Ascending aorta (tissue), 2 donors: ENCODE results near the gene PADI2. TPM values are rescaled to one million over a fixed set of nuclear protein-coding genes. Genes with fewer than 3 reads are reported as not detected.

Source experiments
- DNase-seq, 2 donors: peaks; one replicate each; pipeline ENCODE4 v3.0.0-alpha.2; 2019; ENCODE audit warnings: low spot score in 2 of 2
- H3K27ac ChIP-seq, 2 donors: fragments of 200-600 bp; sonication (generic); one replicate each; pipeline ENCODE4 v1.5.1; 2016 to 2017; ENCODE audit warnings: mild to moderate bottlenecking in 1 of 2
- H3K27me3 ChIP-seq: fragments of 200-600 bp; sonication (generic); one replicate; pipeline ENCODE4 v1.5.1; 2017
- H3K36me3 ChIP-seq, 2 donors: fragments of 200-600 bp; sonication (generic); one replicate each; pipeline ENCODE4 v1.5.1; 2016
- H3K4me1 ChIP-seq, 2 donors: fragments of 200-600 bp; sonication (generic); one replicate each; pipeline ENCODE4 v1.5.1; 2016 to 2017; ENCODE audit warnings: mild to moderate bottlenecking in 1 of 2
- H3K4me3 ChIP-seq, 2 donors: fragments of 200-600 bp; sonication (generic); one replicate each; pipeline ENCODE4 v1.5.1; 2016 to 2017; ENCODE audit warnings: mild to moderate bottlenecking in 1 of 2
- H3K9me3 ChIP-seq, 2 donors: fragments of 200-600 bp; sonication (generic); one replicate each; pipeline ENCODE4 v1.5.1; 2016
- CTCF ChIP-seq, 3 experiments: fragments of 200-600 bp in 2 of 3; fragments of 450-650 bp in 1 of 3; sonication (generic) in 2 of 3; IDR thresholded peaks; one replicate each; pipeline ENCODE4 v1.5.1; 2016 to 2019; ENCODE audit warnings: antibody characterized with exemption in 3 of 3, mild to moderate bottlenecking in 1 of 3, moderate library complexity in 1 of 3
- intact Hi-C: fragments of 100-400 bp; cut with DNase I; formaldehyde crosslinking; loops from one replicate; pipeline ENCODE4 v1.15.1; 2023
- total RNA-seq: library from RNA; depleted of rRNA; stranded (reverse); fragments of >200 nt; gene quantifications from one replicate; pipeline ENCODE4 v1.1.0, GENCODE V29; 2016

PADI2 gene
- total RNA-seq, 1 donor from 2014 or later, result 0.21 TPM

GRCh38 chr1:17137441-17137840 is 18.2 kb upstream of the PADI2 start:
- DNase-seq, result no peak
- no peak for TF ChIP-seq CTCF (IDR thresholded peaks at IDR 0.05)
- Histone ChIP-seq H3K27me3 (no peaks in the 10 kb centered on the region), H3K9me3 (no peaks in the 10 kb centered on the region), H3K4me1 (no peaks in the 10 kb centered on the region), H3K36me3 (no peaks in the 10 kb centered on the region), H3K4me3 (no peak overlapping the region), H3K27ac (no peak overlapping the region)
- intact Hi-C loops, result no loop called here

GRCh38 chr1:17136936-17137335 is 17.7 kb upstream of the PADI2 start:
- H3K27me3 ChIP-seq, result no peaks in the 10 kb centered on the region
- no peak for DNase-seq
- intact Hi-C loops, result no loop called here
- H3K4me1 ChIP-seq, result no peaks in the 10 kb centered on the region
- no peaks in the 10 kb centered on the region for H3K9me3 ChIP-seq
- no peaks in the 10 kb centered on the region for H3K36me3 ChIP-seq
- no peak overlapping the region for H3K4me3 ChIP-seq
- H3K27ac ChIP-seq, result no peak overlapping the region
- TF ChIP-seq CTCF (IDR thresholded peaks at IDR 0.05), result no peak

GRCh38 chr1:17136145-17136544 is 16.9 kb upstream of the PADI2 start:
- no peak for DNase-seq
- H3K27me3 ChIP-seq, result no peaks in the 10 kb centered on the region
- no peak for TF ChIP-seq CTCF (IDR thresholded peaks at IDR 0.05)
- no peak overlapping the region for H3K4me3 ChIP-seq
- intact Hi-C loops, result no loop called here
- H3K36me3 ChIP-seq, result no peaks in the 10 kb centered on the region
- no peak overlapping the region for H3K27ac ChIP-seq
- H3K4me1 ChIP-seq, result no peaks in the 10 kb centered on the region
- no peaks in the 10 kb centered on the region for H3K9me3 ChIP-seq

GRCh38 chr1:17135530-17135929 is 16.3 kb upstream of the PADI2 start:
- no peak for TF ChIP-seq CTCF (IDR thresholded peaks at IDR 0.05)
- Histone ChIP-seq H3K36me3 (no peaks in the 10 kb centered on the region), H3K27me3 (no peaks in the 10 kb centered on the region), H3K9me3 (no peaks in the 10 kb centered on the region), H3K4me3 (no peak overlapping the region), H3K27ac (no peak overlapping the region), H3K4me1 (no peaks in the 10 kb centered on the region)
- DNase-seq, result no peak
- intact Hi-C loops, result no loop called here

GRCh38 chr1:17134724-17135123 is 15.5 kb upstream of the PADI2 start:
- intact Hi-C loops, result no loop called here
- Histone ChIP-seq H3K9me3 (no peaks in the 10 kb centered on the region), H3K27ac (no peak overlapping the region), H3K4me1 (peaks cover 0 to 4% of the 10 kb centered on the region in 2 donors), H3K27me3 (no peaks in the 10 kb centered on the region), H3K4me3 (no peak overlapping the region), H3K36me3 (no peaks in the 10 kb centered on the region)
- DNase-seq, result no peak
- no peak for TF ChIP-seq CTCF (IDR thresholded peaks at IDR 0.05)

GRCh38 chr1:17134034-17134433 is 14.8 kb upstream of the PADI2 start:
- Histone ChIP-seq H3K9me3 (no peaks in the 10 kb centered on the region), H3K27ac (no peak overlapping the region), H3K4me1 (peaks cover 0 to 8% of the 10 kb centered on the region in 2 donors), H3K4me3 (no peak overlapping the region), H3K36me3 (no peaks in the 10 kb centered on the region), H3K27me3 (no peaks in the 10 kb centered on the region)
- no peak for DNase-seq
- TF ChIP-seq CTCF (IDR thresholded peaks at IDR 0.05), result no peak
- intact Hi-C loops, result no loop called here
